Heart left ventricle (tissue), 13 donors: ENCODE results near the gene ACTA2.

Experiments used
- POLR2A ChIP-seq, 2 donors: fragments of 450-650 bp; IDR thresholded peaks; one replicate each; pipeline ENCODE4 v1.6.1; 2017; ENCODE audit warnings: antibody characterized with exemption in 2 of 2, mild to moderate bottlenecking in 2 of 2, moderate library complexity in 2 of 2
- TF ChIP-seq, protein P1 (sequence below), 12 donors: fragments of 200-600 bp; sonication (generic) in 4 of 12; IDR thresholded peaks; one replicate each; pipeline versions ENCODE4 v1.5.0 to v1.8.0; 2018 to 2022; ENCODE audit warnings: antibody characterized with exemption in 12 of 12, mild to moderate bottlenecking in 5 of 12
- donor health status: ischemic (EF 13 %, LVEDD 7.1; RV severe dilation, severe dysfunction).
- donor health status: DM: no; HTN: yes; CAD: no.
- donor health status: DM: no; HTN: no; CAD: no.
- donor health status: ischemic (EF 25% LVEDD 6.9; RV normal size, moderate dysfunction).
- donor health status: ischemic (EF 25% LVEDD 5.7; RV mildly dilated, moderate dysfunction).
- donor health status: ischemic (EF 35%, LVEDD 5.7; RV mildly dilated, moderate dysfunction).
- donor health status: nonischemic (EF 11% LVEDD 7.7; RV severe dilation, severe dysfunction).
- donor health status: DM: yes; HTN: yes; CAD: no.
- donor health status: PGD.
- donor health status: ischemic (EF 29% LVEDD 5.4; RV normal size, mild dysfunction).
- donor health status: nonischemic (EF 23%, LVEDD 6.1; RV moderate dilation, normal function).

DNA sequence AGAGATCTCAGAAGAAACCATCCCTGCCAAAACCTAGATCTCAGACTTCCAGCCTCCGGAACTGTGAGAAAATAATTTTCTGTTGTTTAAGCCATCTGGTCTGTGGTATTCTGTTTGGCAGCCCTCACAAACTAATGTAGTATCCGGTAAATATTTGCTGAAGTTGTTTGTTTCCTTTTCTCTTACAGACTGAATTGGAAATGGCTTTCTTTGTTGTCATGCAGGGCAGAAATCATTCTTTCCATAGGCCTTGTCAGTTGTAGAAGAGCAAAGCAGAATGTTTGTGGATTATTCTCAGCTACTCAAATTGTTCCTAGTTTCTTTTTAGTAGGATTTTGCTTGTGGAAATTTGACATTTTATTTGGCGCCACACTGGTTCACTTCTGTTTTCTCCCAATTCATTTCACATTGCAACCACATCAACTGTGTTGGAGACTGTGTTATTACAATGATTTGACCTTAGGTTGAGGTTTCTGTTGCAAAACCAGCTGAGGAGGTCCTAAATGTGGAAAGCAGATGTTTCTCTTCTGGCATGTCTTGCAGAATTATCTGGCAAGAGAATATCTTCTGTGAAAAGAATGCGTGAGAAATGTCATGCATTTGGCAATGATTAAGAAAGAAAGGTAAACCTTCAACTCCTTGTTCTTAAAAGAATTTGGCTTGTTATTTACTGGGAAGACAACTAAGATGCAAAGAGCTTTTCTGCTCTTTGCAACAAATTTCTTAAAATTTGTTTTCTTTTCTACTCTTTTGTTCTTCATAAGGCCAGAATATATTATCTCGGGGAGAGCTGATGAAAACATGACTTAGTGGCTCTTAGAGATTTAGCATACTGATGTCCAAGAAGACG, 25.8 kb downstream of the ACTA2 start:
- TF ChIP-seq, protein P1, sequence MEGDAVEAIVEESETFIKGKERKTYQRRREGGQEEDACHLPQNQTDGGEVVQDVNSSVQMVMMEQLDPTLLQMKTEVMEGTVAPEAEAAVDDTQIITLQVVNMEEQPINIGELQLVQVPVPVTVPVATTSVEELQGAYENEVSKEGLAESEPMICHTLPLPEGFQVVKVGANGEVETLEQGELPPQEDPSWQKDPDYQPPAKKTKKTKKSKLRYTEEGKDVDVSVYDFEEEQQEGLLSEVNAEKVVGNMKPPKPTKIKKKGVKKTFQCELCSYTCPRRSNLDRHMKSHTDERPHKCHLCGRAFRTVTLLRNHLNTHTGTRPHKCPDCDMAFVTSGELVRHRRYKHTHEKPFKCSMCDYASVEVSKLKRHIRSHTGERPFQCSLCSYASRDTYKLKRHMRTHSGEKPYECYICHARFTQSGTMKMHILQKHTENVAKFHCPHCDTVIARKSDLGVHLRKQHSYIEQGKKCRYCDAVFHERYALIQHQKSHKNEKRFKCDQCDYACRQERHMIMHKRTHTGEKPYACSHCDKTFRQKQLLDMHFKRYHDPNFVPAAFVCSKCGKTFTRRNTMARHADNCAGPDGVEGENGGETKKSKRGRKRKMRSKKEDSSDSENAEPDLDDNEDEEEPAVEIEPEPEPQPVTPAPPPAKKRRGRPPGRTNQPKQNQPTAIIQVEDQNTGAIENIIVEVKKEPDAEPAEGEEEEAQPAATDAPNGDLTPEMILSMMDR (IDR thresholded peaks at IDR 0.05), result no peak
- no peak for TF ChIP-seq POLR2A (IDR thresholded peaks at IDR 0.05)
